HG02623 (cell line): ENCODE data around the gene NR1I3.
A peak's percentile ranks its signal among the peaks of the same experiment; 100 is the strongest.

ENCODE experiments used
- ATAC-seq: cut with Tn5 transposase; IDR thresholded peaks from one replicate; pipeline ENCODE4 v1.9.1; 2021; ENCODE audit warnings: moderate library complexity; ENCODE audit not compliant: unreplicated experiment

The NR1I3 gene

GRCh38 chr1:161196521-161197451 is 41.2 kb downstream of the NR1I3 start:
- no peak for ATAC-seq

DNA sequence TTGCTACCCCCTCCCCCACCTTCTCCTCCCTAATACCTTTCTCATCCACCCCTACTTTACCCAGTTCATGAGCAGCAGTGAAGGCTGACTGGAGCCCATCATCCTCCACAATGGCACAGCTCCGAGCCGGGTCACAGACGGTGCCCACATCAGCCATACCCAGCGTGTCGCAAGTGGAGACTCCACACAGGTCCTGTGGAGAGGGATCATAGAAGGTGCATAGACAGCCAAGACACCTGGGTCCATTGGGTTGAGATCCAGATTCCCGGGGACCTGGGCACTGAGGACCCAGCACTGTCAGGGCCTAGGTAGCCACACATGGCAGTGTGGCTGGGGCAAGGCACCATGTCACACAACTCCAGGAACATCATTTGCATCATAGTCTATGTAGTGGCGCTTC is 41.9 kb downstream of the NR1I3 start:
- no peak for ATAC-seq

DNA sequence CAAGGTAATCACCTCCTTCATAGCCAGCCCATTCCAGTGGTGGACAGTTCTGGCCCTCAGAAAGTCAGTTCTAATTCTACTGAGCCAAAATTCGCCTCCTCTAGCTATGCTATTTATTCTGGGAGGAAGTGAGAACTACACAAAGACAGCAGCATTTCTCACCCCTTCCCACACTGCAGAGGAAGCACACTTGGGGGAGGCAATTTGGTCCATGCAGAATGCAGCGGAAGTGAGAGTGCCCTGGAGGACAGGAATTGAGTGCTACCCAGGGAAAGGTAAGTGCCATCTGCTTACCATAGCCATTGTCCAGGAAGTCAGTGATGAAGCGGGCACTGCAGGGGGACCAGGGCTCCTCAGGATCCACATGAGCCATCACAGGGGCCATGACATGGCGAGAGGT is 42.8 kb downstream of the NR1I3 start:
- ATAC-seq, result no peak

GRCh38 chr1:161193561-161194235 is 44.3 kb downstream of the NR1I3 start:
- no peak for ATAC-seq

DNA sequence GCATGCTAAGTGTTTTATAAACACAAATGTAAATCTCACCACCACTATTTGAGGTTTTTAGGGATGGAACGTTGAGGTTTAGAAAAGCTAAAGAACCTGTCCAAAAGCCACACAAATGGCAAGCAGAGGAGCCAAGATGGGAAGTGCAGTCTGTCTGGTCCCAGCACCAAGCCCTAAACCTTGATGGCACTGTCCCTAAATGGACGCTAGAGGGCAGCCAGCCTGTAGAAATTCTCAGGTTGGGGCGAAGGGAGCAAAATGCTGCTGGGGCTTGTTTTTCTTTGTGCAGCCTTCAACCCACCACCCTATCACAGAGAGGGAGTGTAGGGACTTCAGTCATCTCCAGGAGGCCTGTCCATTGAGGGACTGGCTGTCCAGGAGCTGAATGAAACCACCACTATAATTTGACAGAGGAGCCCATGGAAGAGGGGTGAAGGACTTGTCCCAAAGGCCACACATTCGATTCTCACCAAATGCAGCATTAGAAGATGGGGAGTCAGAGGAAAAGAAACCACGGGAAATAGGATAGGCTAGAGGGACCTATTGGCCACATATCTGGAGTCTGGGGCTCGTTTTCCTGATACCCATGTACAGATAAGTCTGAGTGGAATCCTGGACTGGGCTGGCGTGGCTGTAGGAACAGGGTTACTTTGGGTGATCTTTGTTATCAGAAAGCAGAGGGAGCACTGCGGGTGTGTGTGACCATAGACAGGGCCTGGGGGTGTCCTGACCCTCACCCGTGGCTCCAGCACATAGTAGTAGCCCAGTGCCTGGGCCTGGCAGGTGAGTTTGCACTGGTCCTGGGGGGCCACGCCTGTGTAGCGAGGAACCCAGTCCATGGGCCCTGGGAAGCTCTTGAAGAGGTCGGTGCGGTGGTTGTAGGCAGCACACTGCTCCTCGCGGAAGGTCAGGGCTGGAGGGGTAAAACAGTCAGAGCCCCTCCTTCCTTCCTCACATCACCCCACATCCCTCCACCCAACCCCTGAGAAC is 45.2 kb downstream of the NR1I3 start:
- no peak for ATAC-seq

- ATAC-seq, result no peak
Measured at GRCh38 chr1:161191971-161192370, 46.0 kb downstream of the NR1I3 start.

DNA sequence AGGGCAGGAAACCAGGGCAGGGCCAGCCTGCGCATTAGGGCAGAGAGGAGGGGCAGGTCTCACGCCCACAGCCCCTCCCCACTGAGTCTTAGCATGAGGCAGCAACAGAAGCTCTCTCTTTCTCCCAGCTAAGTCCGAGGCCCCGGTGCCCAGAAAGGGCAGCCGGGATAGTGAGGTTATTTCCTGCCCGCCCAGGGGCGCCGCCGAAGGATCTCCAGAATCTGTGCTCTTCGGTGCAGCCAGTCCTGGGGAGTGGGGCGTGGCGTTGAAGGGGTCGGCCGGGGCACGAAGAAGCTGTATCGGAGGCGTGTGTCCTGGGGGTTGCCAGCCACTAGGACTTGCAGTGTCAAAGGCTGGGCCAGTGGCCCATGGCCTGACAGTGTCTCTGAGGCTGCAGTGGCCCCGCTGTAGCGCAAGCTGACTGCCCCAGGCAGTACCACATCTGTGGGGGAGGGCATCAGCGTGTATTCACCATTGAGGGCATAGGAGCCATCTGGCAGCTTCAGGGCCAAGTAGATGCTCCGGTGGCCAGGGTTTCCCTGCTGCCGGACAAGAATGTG is 47.0 kb downstream of the NR1I3 start:
- no peak for ATAC-seq

GRCh38 chr1:161189036-161189435 is 49.0 kb downstream of the NR1I3 start:
- no peak for ATAC-seq

DNA sequence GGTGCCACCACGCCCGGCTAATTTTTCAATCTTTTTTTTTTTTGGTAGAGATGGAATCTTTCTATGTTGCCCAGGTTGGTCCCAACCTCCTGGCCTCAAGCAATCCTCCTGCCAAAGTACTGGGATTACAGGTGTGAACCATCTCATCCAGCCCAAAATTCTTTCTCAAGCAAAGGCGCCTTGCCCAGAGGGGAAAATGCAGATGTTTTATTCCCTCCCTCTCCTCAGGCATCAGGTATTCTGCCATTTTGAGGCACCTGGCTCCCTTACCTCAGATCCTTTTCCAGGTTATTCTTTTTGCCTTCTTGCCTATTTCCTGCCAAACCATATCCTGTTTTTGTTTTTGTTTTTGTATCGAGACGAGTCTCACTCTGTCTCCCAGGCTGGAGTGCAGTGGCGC is 49.6 kb downstream of the NR1I3 start:
- no peak for ATAC-seq

- no peak for ATAC-seq
Measured at GRCh38 chr1:161187311-161187710, 50.7 kb downstream of the NR1I3 start.

GRCh38 chr1:161185732-161186311 is 52.2 kb downstream of the NR1I3 start:
- no peak for ATAC-seq

- ATAC-seq, result peak; percentile 44
Measured at GRCh38 chr1:161185282-161185682, 52.7 kb downstream of the NR1I3 start.

DNA sequence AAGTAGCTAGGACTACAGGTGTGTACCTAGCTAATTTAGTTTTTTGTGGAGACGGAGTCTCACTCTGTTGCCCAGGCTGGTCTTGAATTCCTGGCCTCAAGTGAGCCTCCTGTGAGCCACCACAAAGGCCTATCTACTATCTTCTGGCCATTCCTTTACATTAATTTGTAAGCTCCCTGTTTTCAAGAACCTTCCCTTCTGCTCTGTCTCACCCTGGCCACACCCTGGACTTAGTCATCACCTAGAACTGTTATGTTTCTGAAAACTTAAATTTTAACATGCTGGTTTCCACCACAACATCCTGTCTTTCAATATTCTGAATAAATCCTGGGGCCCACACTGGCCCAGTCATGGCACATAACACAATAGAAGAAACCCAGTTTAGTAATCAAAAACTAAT is 55.8 kb downstream of the NR1I3 start:
- peak; percentile 27 for ATAC-seq

DNA sequence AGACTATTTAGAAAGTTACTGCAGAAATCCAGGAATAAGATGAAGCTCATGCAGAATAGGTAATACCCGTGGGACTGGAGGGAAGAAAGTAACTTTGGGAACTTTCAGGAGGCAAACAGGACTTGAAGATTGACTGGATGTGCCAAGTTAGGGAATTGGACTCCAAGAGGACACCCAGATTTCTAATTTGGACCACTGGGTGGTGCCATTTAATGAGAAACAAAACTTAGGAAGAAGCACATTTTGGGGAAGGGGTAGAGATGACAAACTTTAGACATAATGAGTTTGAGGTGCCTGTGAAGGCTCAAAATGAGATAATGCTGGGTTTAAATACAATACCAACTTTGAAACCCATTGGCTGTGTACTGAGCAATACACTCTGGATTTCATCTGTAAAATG is 57.4 kb downstream of the NR1I3 start:
- no peak for ATAC-seq

GRCh38 chr1:161179698-161180097 is 58.3 kb downstream of the NR1I3 start:
- ATAC-seq, result no peak
